Activated CD4-positive, alpha-beta T cell treated with anti-CD3 and anti-CD28 coated beads, Interleukin-2, Interleukin-4, amounts not matched to agents 100 ng/mL and 50 ng/mL, durations not matched to agents 16 hours and 8 hours (primary cell): ENCODE data around the gene TNFRSF18.
"Not testable (repeated sequence)": the region's sequence is repeated elsewhere in the genome, so short reads cannot be mapped to it uniquely, and the experiment has no call there.

ENCODE experiments used
- DNase-seq: peaks from one replicate; pipeline ENCODE4 v3.0.0-alpha.2; 2020; ENCODE audit warnings: low spot score

TNFRSF18 gene

DNA sequence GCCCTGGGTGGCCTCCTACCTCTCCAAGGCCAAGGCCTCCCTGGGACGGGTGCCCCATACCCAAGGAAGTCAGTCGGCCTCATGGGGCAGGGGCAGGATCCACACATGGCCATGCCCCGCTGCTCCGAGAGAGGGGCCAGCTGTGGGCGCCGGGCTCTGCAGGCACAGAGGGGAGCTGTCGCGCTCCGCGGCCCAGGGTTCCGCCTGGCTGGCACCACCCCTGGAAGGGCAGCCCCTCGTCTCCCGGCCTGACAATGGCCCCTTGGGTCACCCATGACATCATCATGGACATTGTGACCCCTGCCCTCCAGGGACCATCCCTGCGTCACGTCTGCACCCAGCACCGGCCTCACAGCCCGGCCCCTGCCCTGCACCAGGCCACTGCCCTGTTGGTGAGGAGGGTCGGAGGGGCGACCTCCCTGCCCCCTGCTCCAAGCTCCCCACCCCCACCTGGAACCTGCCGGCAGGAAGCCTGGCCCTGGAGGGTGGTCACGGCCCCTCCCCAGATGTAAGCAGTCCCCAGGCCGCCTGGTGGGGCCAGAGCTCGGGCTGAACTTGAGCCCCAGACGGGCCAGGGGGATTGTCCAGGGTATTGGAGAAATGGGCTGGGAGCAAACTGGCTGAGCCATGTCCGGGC, 26.9 kb downstream of the TNFRSF18 start:
- DNase-seq, result no peak

DNA sequence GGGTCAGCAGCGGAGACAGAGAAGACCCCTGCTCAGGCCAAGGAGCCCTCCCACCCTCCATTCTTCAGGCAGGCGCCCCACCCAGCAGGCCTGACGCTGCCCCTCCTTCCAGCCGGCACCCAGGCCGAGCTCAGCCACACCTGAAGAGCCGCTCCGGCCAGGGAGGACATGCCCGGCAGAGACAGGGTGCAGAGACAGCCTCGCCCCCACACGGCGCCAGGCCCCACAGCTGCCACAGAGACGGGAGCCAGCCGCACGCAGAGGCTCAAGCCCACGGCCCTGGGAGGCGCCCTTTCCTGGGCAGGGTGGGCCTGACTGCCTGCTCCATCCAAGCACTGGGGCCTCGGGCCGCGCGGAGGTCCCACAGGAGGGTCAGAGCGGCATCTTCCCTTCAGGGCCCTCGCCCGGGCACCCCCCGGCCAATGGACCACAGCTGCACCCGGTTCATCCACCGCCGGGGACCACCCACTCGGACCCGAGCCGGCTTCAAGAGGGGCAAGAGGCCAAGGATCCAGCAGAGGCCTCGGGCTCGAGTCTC, 27.5 kb downstream of the TNFRSF18 start:
- DNase-seq, result no peak

DNA sequence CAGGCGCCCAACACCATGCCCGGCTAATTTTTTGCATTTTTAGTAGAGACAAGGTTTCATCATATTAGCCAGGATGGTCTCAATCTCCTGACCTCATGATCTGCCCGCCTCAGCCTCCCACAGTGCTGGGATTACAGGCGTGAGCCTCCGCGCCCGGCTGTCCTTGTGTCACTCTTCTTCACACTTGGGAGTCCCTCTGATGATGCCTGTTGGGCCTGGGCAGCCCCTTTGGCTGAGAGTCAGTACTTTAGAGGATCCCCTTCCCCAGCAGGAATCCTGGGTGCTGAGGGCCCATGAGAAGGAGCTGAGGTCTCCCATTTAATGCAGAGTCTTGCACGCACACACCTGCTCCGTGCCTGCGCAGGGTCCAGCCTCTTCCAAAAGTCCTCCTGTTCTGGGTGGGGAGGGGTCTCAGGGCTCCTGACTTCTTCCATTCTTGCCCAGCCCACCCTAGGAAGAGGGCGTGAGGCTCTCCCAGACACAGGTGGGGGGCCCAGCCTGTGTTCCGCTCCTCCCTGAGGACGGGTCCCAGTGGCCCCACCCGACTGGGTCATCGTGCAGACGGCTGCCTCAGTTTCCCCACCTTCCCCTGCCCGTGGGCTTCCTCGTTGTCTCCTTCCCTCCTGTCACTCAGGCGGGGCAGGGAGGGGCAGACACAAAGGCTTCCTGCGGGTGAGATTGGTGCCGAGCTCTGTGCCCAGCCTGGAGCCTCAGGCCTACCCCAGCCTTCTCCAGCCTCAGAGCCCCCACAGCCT, 28.8 kb downstream of the TNFRSF18 start:
- DNase-seq, result no peak

DNA sequence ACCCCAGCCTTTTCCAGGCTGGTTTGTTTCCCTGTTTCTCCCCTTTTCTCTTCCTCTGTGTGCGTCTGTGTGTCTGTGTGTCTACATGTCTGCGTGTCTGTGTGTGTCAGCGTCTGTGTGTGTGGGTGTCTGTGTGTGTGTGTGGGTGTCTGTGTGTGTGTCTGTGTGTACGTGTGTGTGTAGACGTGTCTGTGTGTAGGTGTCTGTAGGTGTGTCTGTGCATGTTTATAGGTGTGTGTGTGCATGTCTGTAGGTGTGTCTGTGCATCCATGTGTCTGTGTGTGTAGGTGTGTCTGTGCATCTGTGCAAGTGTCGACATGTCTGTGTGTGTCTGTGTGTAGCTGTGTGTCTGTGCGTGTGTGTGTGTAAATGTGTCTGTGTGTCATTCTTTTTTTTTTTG, 29.5 kb downstream of the TNFRSF18 start:
- DNase-seq, result no peak

DNA sequence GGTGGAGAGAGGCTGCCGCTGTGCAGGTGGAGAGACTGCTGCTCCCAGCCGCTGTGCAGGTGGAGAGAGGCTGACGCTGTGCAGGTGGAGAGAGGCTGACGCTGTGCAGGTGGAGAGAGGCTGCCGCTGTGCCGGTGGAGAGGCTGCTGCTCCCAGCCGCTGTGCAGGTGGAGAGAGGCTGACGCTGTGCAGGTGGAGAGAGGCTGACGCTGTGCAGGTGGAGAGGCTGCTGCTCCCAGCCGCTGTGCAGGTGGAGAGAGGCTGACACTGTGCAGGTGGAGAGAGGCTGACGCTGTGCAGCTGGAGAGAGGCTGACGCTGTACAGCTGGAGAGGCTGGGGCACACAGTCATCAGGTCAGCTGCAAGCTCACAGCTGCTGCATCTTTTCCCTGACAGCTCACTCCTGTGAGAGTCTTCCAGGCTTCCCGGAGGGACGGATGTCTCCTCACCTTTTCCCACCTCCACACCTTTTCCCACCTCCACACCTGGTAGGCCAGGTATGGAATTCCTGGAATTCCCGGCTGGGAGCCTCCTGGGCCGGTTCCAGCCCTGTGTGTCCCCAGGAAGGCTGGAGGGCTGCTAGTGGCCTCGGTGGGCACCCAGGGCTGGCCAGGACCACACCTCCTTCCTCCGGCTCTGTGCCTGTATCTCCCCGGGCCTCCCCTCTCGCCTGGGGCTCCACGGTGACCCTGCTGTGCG, 30.2 kb downstream of the TNFRSF18 start:
- DNase-seq, result not testable (repeated sequence)

DNA sequence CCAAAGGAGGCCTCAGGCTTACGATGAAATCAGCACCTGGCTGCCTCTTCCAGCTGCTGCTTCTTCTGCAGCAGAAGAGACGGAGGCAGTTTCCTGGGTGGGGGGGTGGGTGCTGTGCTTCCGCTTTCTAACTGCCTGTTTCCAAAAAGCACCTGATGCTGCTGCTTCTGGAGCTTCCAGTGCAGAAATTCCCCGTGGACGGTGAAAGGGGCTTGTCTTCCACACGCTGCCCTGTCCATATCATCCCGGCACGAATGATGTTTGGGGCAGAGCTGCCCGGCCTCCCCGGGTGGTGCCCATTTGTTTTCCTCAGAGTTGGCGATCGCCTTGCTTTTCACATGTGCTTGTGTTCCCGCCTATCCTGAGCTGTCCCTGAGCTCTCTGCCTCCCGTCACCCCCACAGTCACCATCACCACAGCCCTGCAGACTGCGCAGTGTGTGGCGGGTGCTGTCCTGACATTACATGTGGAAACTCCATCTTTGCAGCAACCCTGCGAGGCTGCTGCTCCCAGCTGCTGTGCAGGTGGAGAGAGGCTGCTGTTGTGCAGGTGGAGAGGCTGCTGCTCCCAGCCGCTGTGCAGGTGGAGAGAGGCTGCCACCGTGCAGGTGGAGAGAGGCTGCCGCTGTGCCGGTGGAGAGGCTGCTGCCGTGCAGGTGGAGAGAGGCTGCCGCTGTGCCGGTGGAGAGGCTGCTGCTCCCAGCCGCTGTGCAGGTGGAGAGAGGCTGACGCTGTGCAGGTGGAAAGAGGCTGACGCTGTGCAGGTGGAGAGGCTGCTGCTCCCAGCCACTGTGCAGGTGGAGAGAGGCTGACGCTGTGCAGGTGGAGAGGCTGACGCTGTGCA, 30.9 kb downstream of the TNFRSF18 start:
- no peak for DNase-seq

DNA sequence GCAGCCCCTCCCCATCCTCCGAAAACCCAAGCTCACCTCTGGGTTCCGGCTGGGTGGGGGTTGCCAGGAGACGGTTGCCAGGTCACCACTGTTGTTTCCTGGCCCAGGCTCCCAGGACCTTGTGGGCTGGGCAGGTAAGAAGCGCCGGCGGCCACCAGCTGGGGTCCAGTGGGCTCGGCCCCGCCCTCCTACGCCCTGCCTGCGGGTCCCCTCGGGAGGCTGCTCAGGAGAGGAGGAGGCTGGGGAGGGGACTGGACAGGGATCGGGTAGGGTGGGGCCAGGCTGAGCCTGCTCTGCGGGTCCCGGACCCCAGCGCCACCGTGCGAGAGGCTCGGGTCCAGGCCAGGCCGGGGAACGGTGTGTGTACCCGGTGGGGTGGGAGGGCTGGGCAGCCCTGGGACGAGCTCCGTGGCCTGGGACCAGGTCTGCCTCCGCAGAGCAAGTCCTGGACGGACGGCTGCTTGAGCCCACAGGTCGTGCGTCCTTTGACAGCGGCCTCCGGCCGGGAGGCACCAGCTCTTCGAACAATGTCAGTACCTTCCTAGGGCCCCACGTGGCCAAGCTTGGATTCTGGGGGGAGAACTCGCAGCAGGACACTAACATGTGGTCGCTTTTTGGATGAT, 32.5 kb downstream of the TNFRSF18 start, which contains the start of gene TTLL10:
TTLL10 (plus strand) TSS at position 88 of the 623 bp plus-strand sequence. CDS start 5,336 bp downstream, outside the sequence.
- DNase-seq, result no peak

DNA sequence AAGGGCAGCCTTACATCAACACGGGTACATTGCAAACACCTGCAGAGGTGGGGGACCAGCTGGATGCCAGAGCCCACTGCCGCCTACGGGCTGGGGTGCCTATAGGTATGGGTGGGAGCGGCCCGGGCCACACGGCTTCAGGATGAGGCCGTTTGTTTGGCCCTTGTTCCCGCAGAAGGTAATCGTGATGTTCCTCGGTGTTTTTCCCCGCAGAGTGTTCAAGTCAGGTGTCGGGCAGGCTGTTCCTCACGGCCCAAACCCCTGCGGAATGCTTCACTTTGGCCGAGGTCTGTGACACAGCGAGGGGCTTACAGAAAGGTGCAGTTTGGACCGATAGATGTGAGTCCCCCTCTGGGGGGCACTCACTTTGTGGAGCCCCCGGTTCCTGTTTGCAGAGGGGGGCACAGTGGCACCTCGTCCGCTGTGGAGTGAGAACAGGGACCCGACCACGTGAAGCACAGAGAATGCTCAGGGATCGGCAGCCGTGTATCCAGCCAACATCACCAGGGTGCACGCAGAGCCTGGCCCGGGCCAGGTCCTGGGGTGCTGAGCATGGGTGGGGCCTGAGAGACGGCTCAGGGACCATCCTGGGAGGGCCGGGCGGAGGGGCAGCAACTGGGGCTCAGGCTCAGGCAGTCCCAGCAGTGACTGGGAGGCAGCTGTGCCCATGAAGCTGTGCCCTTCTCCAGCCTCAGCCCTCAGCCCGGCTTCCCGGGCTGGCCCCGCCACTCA, 33.2 kb downstream of the TNFRSF18 start:
- no peak for DNase-seq

DNA sequence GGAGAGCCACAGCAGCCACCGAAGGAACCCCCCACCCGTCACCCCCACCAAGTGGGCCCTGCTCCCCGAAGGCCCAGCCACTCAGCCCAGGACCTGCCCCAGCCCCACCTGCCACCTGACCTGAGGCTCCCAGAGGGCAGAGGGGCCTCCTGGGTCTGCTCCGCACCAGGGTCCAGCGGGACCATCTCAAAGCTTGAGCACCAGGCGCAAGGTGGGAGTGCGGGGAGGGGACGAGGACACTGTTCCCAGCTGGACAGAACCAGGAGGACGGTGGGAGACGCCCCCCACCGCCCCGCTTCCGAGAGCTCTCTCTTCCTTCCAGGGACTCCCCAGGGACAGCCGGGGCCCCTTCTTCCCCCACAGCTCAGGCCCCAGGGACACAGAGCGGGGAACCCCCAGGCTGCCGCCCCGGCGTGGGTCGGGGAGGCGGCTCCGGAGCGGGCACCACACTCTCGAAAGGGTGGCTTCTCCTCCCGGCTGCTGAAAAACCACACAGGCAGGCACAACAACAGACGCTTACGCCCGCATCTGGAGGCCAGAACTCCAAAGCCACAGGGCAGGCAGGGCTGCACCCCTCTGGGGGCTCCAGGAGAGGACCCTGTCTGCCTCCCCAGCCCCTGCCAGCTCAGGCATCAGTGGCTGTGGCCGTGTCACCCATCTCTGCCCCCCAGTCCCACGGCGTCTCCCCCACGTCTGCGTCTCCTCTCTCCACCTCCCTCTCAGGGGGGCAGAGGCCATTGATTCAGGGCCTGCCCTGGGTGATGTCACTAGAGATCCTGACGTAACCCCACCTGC, 34.6 kb downstream of the TNFRSF18 start:
- DNase-seq, result no peak

DNA sequence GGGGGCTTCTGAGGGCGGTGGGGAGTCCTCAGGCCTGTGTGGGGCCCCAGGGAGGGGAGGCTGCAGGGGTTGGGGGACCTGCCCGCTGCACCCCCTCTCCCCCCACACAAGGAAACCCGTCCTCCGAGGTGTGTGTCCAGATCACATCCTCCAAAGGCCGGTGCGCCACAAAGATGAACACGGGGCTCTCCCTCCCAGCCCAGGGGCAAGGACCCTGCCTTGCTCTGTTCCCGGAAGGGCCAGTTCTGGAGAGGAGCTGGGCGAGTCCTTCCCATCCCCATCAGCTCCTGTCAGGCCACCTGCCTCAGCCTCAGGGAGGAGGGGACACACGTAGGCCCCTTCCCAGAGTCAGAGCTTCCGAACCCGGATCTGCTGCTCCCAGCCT, 35.2 kb downstream of the TNFRSF18 start:
- no peak for DNase-seq

DNA sequence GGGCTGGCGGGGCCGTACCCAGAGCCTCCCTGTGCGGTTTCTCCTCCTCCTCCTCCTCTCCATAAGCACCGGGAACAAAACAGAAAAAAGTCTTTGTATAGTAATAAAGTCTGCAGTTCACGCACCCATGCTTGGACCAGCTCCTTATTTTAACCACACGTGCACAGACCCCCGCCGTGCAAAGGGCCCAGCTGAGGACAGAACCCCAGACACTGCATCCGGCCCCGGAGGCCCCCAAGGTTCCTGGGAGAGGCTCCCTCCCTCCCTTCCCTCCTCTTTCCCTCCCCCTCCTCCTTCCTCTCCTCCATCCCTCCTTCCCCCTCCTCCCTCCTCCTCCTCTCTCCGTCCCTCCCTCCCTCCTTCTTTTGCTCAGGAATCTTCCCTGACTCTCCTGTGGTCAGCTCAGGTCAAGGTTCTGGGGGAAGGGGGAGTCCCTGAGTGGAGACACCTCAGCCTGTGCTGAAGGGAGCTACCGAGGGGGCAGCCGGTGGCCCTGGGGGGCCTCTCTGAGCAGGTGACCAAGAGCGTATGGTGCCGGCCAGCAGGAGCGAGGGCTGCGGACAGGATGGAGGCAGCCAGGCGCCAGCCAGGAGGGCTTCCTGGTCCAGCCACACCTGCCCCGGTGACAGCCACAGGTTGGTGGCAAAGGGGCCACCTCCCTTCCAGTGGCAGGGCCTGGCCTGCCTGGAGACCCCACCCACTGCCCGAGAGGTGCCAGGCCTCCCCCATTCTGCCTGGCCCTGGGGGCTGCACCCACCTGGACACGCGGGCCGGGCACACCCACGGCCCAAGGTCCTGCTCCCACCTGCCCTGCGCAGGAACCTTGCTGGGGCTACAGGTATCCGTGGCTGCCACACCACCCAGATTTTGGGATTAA, 35.9 kb downstream of the TNFRSF18 start:
- DNase-seq, result no peak

DNA sequence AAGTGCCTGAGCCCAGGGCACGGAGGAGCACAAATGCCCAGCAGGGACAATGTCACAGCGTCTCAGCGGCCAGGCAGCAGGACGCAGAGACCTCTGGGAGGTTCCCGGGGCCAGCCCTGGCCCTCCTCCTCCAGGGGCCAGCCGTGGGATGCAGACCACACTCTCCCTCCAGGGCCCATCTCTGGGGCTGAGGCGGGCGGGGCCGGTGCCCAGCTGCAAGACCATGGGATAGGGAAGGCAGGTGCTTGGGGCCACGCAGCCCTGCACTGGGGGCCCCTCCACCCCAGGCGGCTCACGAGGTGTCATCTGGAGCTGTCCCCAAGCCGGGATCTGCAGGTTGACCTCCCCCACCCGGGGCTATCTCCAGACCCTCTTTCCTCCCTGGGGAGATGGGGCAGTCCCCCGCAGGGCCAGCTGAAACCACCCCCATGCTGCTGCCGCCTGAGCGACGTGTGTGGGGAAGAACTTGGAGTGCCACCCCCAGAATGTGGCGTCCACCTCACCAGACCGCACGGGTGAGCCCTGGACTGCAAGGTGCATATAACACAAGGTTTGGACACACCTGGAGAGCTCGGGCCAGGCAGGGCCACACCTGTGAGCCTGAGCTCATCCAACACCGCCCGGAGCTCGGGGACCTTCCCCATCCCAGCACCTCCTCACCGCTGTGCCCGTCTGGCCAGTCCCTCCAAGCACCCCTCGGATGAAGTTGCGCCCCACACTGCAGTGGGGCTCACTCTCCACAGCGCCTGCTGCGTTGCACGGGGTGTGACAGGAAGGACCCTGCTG, 36.8 kb downstream of the TNFRSF18 start:
- no peak for DNase-seq

DNA sequence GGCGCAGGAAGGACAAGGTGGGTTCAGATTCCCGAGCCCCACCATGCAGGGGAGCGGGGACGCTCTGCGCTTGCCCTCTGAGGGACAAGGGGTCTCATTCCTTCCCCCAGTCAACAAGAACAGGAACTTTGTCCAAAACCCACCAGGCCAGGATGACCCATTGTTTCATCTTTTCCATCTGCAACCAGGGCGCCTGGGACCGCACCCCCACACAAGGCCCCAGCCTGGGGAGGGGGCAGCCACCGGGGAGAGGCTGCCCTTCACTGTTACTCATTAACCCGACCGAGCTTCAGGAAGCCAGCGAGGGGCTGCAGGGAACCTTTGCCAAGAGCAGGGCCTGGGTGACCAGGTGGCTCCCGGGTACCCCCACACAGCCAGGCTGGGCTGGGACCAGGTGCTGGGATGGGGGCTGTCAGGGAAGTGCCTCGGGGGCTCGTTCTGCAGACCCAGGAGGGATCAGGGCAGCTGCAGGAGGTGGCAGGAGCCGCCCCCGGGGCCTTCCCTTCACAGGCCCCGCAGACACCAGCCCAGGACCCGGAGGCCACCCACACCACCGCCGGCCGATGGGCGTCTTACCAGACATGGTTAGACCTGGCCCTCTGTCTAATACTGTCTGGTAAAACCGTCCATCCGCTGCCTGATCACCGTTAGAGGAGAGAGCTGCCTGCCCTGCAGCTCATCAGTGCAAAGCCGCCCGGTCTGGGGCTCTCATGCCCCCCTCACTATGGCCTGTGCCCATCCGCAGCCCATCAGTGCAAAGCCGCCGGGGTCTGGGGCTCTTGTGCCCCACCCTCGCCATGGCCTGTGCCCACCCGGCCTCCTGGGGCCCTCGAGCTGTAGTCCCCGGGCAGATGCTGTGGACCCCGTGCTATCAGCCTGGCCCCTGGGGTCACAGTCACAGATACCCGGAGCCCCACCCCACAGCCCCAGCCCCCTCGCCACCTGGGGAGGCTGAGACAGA, 37.7 kb downstream of the TNFRSF18 start:
- DNase-seq, result no peak

DNA sequence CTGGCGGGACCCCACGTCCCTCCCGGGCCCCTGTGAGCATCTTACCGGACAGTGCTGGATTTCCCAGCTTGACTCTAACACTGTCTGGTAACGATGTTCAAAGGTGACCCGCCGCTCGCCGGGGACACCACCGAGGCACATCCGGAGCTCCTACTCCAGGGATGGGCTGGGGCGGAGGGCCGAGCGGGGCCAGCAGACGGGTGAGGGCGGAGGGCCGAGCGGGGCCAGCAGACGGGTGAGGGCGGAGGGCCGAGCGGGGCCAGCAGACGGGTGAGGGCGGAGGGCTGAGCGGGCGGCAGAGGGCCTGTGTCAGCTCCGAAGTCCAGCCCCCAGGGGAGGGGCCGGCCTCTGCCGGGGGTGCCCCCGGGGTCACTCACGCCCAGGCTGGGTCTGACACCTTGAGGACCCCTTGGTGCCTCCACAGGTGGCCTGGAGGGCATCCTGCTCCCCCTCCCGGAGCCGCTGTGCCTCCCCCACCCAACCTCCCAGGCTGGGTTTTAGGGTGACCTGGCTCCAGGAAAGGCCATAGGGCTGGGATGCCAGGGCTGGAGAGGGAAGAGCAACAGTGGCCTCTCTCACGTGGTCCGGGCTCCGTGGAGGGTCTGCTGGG, 38.4 kb downstream of the TNFRSF18 start:
- DNase-seq, result no peak

DNA sequence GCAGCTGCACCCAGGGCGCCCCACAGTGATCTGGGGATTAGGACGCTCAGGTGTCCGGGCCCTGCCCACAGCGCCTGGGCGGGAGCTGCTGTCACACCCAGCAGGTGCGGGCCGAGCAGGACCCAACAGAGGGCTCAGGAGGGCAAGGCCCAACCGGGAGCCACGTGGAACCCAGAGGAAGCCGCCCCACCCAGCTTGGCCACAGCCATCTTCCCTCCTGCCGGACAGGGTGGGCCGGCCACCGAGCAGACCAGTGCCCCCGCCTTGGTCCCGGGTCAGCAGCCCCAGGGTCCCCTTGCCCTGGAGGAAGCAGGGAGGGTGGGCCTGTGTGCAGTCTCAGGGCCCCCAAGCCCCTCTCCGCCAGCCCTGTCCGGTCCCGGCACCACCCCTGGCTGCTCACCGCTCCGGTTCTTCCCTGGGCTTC, 39.0 kb downstream of the TNFRSF18 start:
- DNase-seq, result no peak

DNA sequence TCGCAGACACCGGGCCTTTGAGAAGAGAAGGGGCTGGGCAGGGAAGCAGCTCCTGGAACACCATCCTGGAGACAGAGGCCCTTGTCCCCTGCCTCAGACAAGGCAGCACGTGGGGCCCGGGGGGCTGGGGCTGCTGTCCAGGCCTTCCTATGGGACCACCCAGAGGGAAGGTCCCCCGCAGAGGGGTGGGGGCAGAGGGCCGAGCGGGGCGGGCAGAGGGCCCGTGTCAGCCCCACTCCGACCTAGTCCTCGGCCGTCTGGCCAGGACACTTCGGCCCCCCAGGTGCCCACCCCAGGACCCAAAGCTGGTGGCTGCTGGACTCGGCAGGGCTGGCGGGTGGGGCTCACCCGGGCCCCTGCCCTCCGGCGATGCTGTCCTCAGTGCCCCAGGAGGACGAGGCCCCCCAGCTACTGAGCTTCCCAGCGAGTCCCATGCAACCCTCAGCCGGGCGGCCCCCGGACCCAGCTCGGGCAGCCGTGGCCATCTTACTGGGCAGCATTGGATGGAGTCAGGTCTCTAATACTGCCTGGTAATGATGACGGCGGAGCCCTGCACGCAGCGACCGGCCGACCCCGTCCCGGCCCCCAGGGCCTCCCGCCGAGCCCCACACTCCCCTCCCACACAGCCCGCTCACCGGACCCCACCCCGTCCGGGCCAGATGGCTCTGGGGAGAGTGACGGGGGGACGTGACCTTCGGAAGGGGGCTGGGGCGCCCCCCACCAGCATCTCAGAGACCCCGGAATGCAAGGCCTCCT, 39.6 kb downstream of the TNFRSF18 start:
- DNase-seq, result no peak
